Measurements from ENCODE around the gene MERTK. TPM values are rescaled to one million over a fixed set of nuclear protein-coding genes. Genes with fewer than 3 reads are reported as not detected.

Gene MERTK
- total and polyA plus RNA-seq, 2 of the 13 experiments (the other 11 are each of a cell fraction or from before 2014, with no cell fraction given), result 37.3 to 44.7 TPM

DNA sequence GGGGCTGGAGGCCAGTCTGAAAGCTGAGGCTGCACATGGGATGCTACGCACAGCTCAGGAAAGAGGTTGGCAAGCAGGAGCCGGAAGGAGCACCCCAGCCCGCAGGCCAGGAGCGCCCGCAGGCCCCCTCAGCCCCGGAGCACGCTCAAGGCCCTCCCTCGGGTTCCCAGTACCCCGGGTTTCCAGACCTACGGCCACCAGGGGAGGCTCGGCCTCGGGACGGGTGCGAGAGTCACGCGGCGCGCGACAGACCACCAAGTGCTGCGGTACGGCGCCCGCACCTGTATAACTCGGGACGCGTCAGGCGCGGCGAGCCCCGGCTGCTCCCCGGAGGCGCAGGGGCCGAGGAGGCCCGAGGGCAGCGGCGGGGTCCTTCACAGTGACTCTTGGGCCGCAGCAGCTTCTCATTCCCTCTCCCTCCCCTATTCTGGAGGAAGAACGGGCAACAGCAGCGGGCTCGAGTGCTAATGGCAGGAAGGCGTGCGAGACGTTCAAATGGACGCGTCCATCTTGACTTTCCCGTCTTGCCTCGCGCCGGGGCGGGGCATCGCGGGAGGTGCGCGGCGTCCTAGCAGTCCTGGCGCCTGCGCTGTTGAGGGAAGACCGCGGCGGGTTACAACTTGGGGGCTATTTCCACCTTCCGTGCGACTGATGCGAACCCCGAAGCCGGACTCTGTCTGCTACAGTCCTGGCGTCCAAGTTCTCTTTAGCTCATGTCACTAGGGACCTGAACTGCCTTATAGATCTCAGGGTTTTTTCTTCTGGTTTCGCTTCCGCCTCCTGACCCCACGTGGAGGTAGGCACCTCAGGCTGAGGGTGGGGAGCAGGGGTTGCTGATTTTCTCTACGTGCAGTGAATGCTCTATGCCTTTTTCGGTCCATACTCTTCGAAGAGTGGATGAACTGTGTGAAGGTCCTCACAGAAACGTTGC lies 14.5 kb upstream of the MERTK start, which contains the start of gene ANAPC1:
Gene ANAPC1 (minus strand): TSS at position 533 of the 931 bp plus-strand sequence. CDS start 3,368 bp downstream, outside the sequence.
- under 1% methylated on average over 42 of the region's 73 CpGs for WGBS (ENCODE audit: low lambda C conversion rate)
- in situ Hi-C loops (cut with HindIII; ENCODE audit: extremely low pct_ligation_motif_present, low pct_unique_long_range_greater_than_20kb), result no loop called here
- H3K4me3 ChIP-seq (replicated peaks in 1 of 3; ENCODE audit: insufficient read depth in 1 of 3, low read depth in 2 of 3, low read length in 3 of 3), result peak within 1 kb of the TSS; percentile 89 to 97 (median 96)
- ChIA-PET POLR2A (interaction anchor here (0.7 to 3.5 kb wide), 9 partner anchors 9 to 174 kb away, joined by 3 to 27 read pairs (median 4); partner anchors contain the start of genes MERTK and TMEM87B), CTCF (ENCODE audit: low intra/inter-chr PET ratio, low total read pairs) (interaction anchor here (1.0 kb wide), 1 partner anchor 165 kb away, joined by 5 read pairs; no protein-coding TSS in a partner anchor)
- peak within 1 kb of the TSS; percentile 89 for H3K9ac ChIP-seq (ENCODE audit: insufficient read depth, low read depth, low read length)
- TSS peak; percentile 96 for BruUV-seq (replicated peaks)
- H3K9me3 ChIP-seq (ENCODE audit: low read length), result no peaks in the 10 kb centered on the region
- FAIRE-seq (no peak), DNase-seq (ENCODE audit: low spot score) (peak; percentile 85), ATAC-seq (peak; percentile 96)
- H2AFZ ChIP-seq (ENCODE audit: low read length), result peak within 1 kb of the TSS; percentile 91
- intact Hi-C loops (cut with micrococcal nuclease; ENCODE audit: unreplicated experiment), result loop anchor here (10.0 kb wide), 1 partner anchor 371 kb away; the partner anchor contains the start of gene ZC3H8
- peaks cover 33% of the 10 kb centered on the region for H3K79me2 ChIP-seq (ENCODE audit: insufficient read depth, low read length)
- peaks cover 1 to 12% of the 10 kb centered on the region in 2 experiments; a peak in 2 of 5 replicates for H3K36me3 ChIP-seq (replicated peaks in 1 of 2; ENCODE audit: control insufficient read depth in 1 of 2, insufficient read depth in 2 of 2, low read length in 2 of 2)
- H3K4me1 ChIP-seq (ENCODE audit: insufficient read depth, low read length), result peaks cover 26% of the 10 kb centered on the region
- no peaks in the 10 kb centered on the region; a peak in 1 of 5 replicates for H3K27me3 ChIP-seq (ENCODE audit: control insufficient read depth in 1 of 2, insufficient read depth in 2 of 2, low read length in 2 of 2)
- H3K27ac ChIP-seq (ENCODE audit: extremely low read length, insufficient read depth, low read length), result peak within 1 kb of the TSS; percentile 87
- peak within 1 kb of the TSS; percentile 80 for H3K4me2 ChIP-seq (ENCODE audit: low read depth, low read length)
- H4K20me1 ChIP-seq (ENCODE audit: insufficient read depth, low read length), result no peaks in the 10 kb centered on the region
- TF ChIP-seq PCBP1 (IDR thresholded peaks at IDR 0.05; ENCODE audit: borderline replicate concordance, low read depth, low read length) (0 out of 2 replicates have a peak, but pooled peaks have one; percentile 69), CHD2 (IDR thresholded peaks at IDR 0.05; ENCODE audit: low read depth, low read length) (peak; percentile 87), RFXANK (CRISPR knock-in tag; IDR thresholded peaks at IDR 0.05) (no peak), ZBTB44 (CRISPR knock-in tag; IDR thresholded peaks at IDR 0.05) (peak; percentile 88; the same call in 1 of the 2 replicates), NFE2 (CRISPR knock-in tag; IDR thresholded peaks at IDR 0.05) (0 out of 2 replicates have a peak, but pooled peaks have one; percentile 3), IKZF4 (CRISPR knock-in tag; IDR thresholded peaks at IDR 0.05; ENCODE audit: borderline replicate concordance, low read depth, not compliant biosample characterization) (no peak), ZNF292 (CRISPR knock-in tag; IDR thresholded peaks at IDR 0.05; ENCODE audit: borderline replicate concordance, low read depth) (peak; percentile 62), ZFAT (CRISPR knock-in tag; conservative IDR thresholded peaks at IDR 0.05) (no peak), NR2F6 (IDR thresholded peaks at IDR 0.05) (no peak), NR2F6 (CRISPR knock-in tag; IDR thresholded peaks at IDR 0.05) (no peak), TCF7L2 (IDR thresholded peaks at IDR 0.05; ENCODE audit: low read depth, low read length) (no peak), ZNF143 (CRISPR knock-in tag; IDR thresholded peaks at IDR 0.05) (peak; percentile 96)
- TF ChIP-seq, protein P1, sequence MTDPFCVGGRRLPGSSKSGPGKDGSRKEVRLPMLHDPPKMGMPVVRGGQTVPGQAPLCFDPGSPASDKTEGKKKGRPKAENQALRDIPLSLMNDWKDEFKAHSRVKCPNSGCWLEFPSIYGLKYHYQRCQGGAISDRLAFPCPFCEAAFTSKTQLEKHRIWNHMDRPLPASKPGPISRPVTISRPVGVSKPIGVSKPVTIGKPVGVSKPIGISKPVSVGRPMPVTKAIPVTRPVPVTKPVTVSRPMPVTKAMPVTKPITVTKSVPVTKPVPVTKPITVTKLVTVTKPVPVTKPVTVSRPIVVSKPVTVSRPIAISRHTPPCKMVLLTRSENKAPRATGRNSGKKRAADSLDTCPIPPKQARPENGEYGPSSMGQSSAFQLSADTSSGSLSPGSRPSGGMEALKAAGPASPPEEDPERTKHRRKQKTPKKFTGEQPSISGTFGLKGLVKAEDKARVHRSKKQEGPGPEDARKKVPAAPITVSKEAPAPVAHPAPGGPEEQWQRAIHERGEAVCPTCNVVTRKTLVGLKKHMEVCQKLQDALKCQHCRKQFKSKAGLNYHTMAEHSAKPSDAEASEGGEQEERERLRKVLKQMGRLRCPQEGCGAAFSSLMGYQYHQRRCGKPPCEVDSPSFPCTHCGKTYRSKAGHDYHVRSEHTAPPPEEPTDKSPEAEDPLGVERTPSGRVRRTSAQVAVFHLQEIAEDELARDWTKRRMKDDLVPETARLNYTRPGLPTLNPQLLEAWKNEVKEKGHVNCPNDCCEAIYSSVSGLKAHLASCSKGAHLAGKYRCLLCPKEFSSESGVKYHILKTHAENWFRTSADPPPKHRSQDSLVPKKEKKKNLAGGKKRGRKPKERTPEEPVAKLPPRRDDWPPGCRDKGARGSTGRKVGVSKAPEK (CRISPR knock-in tag; IDR thresholded peaks at IDR 0.05; ENCODE audit: borderline replicate concordance), result peak; percentile 90; the same call in 1 of the 2 replicates
- TF ChIP-seq, protein P2, sequence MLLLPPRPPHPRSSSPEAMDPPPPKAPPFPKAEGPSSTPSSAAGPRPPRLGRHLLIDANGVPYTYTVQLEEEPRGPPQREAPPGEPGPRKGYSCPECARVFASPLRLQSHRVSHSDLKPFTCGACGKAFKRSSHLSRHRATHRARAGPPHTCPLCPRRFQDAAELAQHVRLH (CRISPR knock-in tag; IDR thresholded peaks at IDR 0.05; ENCODE audit: borderline replicate concordance, low read depth), result peak; percentile 79; the same call in 1 of the 2 replicates
- TF ChIP-seq, protein P3, sequence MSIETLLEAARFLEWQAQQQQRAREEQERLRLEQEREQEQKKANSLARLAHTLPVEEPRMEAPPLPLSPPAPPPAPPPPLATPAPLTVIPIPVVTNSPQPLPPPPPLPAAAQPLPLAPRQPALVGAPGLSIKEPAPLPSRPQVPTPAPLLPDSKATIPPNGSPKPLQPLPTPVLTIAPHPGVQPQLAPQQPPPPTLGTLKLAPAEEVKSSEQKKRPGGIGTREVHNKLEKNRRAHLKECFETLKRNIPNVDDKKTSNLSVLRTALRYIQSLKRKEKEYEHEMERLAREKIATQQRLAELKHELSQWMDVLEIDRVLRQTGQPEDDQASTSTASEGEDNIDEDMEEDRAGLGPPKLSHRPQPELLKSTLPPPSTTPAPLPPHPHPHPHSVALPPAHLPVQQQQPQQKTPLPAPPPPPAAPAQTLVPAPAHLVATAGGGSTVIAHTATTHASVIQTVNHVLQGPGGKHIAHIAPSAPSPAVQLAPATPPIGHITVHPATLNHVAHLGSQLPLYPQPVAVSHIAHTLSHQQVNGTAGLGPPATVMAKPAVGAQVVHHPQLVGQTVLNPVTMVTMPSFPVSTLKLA (IDR thresholded peaks at IDR 0.05), result no peak; the same call in none of the 2 replicates
